Activated CD8-positive, alpha-beta memory T cell treated with anti-CD3 and anti-CD28 coated beads, Interleukin-2, amount 50 U/mL, for 4 hours (primary cell): ENCODE measurements around the gene HDLBP.
"Not testable (repeated sequence)": the region's sequence is repeated elsewhere in the genome, so short reads cannot be mapped to it uniquely, and the experiment has no call there.

Experiments used
- DNase-seq: peaks from one replicate; pipeline ENCODE4 v3.0.0-alpha.2; 2020

HDLBP gene

DNA sequence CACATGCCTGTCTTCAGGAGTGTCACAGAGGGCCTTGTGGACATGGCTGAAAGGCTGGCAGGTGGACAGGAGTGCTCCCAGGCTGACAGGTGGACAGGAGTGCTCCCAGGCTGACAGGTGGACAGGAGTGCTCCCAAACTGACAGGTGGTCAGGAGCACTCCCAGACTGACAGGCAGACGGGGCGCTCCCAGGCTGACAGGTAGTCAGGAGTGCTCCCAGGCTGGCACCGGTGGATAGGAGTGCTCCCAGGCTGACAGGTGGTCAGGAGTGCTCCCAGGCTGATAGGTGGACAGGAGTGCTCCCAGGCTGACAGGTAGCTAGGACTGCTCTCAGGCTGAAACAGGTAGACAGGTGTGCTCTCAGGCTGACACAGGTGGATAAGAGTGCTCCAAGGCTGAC lies 110.4 kb downstream of the HDLBP start:
- no peak for DNase-seq

DNA sequence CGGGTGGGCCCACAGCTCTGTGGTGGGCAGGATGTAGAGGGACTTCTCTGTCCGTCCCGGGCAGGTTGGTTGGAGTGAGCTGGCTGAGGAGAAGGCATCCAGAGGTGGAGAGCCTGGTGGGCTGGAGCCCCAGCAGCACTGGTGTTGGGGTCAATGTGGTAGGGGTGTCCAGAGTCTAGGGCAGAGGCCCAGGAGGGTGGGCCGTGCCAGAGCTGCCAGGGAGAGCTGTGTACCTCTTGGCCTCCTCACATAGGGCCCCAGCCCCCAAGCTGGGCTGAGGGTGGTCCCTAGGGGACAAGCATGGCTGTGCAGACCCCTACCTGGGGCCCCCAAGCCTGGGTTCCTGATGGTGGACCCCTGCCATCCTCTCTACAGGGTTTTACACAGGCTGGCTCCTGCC lies 111.0 kb downstream of the HDLBP start:
- DNase-seq: no peak

DNA sequence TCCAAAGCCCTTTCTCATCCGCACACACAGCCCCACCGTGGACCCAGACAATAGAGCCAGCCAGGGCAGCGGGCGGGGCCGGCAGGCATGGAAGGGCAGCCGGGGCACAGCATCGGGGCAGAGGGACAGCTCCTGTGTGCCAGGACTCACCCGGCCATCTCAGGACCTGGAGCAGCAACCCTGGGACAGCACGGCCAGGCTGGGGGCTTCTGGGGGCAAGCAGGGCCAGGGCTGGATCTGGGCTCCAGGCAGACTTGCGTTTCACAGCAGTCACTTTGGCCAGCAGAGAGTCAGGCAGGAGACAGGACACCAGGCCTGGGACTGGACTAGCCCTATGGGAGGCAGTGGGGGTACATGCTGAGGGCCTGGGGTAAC lies 111.5 kb downstream of the HDLBP start:
- DNase-seq: no peak

DNA sequence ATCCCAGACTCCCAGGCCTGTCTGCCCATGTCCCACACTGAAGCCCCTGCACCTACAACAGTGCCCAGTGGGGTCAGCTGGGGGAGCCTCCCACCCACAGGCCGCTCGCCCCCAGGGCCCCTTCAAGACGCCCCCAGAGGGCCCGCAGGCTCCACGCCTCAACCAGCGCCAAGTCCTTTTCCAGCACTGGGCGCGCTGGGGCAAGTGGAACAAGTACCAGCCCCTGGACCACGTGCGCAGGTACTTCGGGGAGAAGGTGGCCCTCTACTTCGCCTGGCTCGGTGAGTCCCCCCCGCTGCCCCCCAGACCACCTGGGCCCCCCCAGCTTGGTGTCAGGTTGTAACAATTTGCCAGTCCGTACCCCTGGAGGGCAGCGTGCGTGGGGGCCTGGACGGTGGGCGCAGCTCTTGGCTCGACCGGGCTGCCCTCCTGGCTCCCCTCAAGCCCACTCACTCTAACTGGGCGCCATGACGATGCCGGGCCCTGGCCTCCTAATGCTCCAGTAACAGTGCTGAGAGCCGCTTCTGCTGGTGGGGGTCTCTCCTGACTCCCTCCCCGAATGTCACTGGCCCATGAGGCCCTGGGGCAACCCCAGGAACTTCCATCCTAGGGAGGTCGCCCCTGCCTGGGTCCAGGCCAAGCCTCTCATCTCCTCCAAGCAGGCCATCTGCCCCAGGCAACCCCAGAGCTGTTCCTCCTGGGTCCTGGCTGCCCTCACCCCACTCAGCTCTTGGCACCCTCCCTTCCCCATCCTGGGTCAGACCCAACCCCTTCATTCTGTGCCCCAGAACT lies 112.1 kb downstream of the HDLBP start:
- no peak for DNase-seq

DNA sequence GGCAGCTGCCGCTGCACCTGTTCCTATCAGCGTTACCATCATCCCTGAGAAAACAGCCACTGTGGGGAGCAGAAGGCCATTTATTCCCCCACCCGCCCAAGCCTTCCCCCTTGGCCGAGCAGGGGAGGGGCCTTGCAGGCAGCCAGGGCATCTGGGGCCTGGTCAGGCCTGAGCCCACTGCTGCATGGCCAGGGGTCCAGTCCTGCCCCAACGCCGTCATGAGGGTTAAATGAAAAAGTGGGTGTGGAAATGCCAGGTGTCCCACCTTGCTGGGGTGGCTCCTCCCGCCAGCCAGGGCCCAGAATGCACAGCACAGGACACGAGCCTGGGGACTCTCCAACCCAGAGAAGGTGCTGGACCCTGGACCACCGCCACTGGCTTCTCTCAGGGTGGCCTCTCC lies 112.8 kb downstream of the HDLBP start:
- no peak for DNase-seq

DNA sequence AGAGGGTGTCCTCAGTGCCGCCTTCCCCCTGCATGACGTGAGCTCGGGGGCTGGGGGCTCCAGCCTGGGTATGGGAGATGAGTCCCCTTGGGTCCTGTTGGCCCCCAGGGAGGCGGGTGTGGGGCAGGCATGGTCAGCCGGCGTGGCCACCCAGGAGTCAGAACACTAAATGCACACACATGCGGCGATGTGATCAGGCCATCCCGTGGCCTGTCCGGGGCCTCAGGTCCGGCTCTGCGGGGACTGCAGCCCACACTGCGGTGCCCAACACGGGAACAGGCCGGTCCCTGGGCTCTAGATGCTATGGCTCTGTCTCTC lies 113.2 kb downstream of the HDLBP start:
- DNase-seq: no peak

DNA sequence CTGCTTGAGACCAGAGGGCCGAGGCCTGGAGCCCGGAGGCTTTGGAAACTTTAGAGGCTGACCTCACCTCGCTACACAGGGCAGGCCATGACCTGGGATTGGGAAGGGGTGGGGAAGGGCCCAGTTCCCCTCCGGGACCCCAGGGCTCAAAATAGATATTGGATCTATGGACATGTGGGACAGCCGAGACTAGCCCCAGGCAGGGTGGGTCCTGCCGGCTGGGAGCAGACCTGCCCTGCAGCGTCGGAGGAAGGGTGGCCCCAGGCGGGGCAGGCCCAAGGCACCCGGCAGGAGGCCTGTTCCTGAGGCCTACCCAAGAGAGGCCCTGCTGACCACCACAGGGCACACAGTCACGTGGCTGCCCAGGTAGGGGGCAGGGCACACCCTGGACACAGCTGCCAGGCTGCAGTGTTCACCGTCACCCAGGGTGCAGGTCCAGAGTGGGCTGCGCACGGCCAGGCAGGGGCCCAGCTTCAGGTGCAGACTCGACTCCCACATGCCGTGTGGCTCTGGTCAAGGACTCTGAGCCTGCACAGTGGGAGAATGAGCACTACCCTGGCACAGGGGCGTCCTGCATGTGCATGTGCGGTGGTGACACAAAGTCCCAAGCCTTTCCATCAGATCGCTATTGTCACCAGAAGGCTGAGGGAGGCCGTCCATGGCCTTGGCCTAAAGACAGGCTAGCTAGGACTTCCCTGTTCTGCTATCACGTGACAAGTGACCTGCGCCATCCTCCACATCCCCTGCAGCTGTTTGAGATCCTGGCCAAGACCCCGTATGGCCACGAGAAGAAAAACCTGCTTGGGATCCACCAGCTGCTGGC lies 113.8 kb downstream of the HDLBP start:
- DNase-seq: no peak

DNA sequence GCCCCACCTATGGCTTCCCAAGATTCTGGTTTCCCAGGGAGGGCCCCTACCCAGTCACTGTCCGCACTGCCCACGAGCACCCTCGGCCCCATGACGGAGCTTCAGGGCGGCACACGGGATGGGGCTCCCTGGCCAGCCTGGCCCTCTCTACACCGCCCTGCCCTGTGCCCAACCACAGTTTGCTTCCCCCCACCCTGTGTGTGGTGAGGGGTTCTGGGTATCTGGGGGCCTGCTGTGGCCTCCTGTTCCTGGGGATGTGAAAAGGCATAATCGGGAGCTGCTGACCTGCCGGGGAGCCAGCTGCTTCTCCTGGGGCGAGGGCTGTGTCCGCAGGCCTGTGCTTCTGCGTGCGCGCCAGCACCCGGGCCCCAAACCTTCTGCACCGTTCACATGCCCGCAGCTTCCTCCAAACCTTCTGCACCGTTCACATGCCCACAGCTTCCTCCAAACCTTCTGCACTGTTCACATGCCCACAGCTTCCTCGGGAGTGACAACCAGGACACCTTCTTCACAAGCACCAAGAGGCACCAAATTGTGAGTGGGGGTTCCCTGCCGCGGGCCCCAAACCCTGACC lies 114.6 kb downstream of the HDLBP start:
- no peak for DNase-seq

DNA sequence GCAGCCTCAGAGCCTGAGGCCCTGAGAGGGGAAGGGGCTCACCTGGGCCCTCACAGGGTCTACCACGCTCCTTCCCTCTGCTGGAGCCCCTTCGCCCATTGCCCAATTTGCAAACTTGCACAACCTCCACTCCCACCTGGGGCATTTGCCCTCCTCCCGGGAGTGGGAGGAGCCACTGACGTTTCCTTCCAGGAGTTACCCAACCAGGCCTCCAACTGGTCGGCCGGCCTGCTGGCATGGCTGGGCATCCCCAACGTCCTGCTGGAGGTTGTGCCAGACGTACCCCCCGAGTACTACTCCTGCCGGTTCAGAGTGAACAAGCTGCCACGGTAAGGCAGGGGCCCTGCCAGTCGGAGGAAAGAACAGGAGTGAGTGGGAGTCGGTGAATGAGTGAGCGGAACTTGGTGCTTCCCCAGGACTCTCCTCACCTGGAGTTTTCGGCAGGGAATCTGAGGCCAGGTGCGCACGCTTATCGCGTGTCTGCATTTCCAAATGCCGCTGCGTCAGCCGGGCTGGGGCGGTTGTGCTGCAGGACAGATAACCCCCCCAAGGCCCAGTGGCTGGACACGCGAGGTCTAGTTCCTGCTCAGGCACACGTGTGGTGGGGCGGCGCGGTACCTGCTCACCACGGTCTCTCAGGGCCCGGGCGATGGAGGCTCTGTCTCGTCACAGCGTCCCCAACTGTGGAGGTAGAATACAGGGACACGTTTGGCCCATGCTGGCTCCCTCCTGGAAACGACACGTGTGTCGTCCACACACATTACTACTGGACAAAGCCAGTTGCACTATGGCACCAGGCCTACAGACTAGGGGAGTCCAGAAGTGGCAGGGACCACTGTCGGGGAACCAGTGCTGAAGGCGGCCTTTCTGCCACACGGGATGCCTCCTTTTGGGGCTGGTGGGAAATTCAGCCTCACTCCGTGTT lies 115.3 kb downstream of the HDLBP start:
- no peak for DNase-seq

DNA sequence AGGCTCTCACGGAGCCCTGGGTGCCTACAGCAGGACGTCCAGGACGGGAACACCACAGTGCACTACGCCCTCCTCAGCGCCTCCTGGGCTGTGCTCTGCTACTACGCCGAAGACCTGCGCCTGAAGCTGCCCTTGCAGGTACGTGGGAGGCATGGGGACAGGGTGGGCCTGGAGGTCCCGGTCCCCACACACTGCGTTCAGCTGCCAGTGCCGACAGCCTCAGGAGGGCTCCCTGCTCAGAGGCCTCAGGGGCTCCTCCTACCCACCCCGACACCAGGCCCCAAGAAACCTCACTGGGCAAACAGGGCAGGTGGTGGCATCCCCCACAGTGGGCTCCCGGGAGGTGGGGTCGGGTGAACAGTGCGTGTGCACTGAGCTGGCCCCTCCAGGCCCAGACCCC lies 116.2 kb downstream of the HDLBP start:
- DNase-seq: no peak

DNA sequence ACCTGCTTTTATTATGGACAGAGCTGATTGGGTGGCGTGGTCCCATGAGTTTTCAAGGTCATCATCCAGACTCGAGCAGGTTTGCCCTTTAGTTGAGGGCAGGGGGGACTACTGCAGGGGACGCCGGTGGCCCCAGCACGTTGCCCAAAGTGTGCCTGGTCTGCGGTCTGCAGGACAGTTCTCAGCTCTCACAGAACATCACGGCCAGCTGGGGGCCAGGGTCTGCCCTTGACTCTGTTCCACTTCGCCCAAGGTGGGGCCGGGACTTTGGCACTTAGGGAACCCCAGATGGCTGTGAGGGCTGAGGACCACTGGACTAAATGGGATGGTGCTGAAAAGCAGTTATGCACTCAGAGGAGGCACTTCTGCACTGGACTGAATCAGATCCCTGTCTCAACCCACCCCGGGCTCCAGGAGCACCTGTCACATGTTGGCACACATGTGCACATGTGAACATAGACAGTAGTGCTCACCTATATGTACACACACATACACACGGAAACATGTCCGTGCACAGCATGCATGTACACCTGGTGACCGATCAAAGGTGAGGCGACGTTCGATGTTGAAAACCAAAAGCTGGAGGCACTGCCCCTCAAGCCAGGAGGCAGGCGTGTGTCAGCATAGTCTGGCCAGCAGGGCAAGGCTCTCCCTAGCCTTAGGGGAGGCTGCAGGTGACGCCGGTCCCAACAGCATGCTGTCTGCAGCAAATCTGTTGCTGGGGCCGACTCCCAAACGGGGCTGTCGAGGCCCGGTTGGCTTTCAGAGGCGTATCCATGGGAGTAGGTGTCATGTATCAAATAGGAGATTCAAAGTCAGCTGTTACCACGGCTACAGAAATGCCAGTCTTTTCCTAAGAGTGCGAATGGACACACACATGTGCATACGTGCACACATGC lies 116.8 kb downstream of the HDLBP start:
- no peak for DNase-seq

DNA sequence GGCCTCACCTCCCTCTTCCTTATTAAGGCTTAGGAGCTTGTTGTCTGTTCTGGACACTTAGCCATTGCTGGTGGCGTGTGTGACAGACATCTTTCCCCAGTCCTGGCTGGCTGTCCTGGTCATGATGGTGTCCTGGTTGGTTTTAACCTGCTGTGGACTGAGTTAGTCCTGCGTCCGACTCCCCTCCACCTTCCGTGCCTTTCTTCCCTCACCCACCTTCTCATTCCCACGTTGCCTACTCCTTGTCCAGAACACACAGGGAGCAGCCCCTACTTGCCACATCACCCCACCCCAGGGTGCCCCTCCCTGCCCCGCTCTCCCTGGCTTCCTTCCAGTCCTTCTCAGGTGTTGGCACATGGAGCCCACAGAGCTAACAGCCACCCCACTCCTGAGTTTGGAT lies 117.5 kb downstream of the HDLBP start:
- no peak for DNase-seq

DNA sequence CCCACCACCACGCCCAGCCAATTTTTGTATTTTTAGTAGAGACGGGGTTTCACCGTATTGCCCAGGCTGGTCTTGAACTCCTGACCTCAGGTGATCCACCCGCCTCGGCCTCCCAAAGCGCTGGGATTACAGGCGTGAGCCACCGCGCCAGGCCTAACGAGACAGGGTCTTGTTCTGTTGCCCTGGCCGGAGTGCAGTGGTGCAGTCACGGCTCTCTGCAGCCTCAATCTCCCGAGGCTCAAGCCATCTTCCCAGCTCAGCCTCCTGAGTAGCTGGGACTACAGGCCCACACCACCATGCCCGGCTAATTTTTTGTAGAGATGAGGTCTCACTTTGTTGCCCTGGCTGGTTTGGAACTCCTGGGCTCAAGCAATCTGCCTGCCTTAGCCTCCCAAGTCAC lies 118.2 kb downstream of the HDLBP start:
- DNase-seq: not testable (repeated sequence)

DNA sequence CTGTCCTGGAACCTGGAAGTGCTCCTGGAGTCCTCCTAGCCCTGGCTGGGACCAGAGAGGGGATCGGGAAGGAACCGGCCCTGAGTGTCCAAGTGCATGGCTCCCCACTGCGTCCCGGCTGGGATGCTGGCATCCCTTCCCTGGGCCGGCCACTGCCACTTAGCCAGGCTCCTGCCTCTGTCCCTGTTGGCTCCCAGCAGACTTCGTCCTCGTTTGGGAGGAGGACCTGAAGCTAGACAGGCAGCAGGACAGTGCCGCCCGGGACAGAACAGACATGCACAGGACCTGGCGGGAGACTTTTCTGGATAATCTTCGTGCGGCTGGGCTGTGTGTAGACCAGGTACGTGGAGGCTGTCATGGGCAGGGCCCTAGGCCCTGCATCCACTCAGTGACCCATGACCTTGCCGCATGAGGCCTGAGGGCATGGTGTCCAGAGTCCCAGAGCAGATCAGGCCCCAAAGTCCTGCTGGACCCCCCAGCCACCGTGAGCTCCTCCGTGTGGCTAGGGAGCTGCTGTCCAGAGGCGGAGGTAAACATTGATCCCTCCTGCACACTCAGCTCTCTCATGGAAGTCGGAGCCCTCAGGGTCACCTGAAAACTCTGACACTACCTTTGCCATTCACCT lies 119.9 kb downstream of the HDLBP start:
- DNase-seq: no peak

DNA sequence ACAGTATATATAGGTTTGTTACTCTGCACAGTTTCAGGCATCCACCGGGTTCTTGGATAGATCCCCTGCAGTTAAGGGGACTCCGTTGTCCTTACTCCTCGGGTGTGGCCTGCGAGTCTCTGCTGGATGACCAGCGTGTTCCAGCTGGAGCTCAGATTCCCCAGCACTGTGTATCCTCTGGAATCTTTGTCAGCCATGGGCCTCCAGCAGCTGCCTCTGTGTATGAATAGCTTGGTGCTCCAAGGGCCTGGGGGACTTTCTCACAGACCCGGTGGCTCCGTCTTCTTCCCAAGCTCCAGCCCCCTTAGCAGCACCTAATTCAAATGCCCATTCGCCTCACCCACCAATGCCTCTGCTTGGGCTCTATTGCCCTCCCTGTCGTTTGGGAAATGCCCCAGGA lies 120.7 kb downstream of the HDLBP start:
- no peak for DNase-seq

DNA sequence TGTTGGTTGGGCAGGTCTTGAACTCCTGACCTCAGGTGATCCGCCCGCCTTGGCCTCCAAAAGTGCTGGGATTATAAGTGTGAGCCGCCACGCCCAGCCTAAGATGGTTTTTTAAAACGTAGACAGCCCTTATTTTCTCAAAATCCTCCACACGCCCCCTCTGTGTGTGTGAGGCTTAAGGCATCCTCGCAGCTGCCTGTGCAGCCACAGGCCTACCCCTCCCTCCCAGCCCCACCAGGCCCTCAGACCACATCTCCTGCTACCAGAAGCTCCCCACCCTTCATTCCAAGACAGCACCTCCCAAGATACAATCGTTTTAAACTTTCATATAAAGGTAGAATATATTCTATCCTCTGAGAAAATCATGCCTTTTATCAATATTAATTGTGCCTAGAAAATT lies 122.2 kb downstream of the HDLBP start:
- DNase-seq: no peak

DNA sequence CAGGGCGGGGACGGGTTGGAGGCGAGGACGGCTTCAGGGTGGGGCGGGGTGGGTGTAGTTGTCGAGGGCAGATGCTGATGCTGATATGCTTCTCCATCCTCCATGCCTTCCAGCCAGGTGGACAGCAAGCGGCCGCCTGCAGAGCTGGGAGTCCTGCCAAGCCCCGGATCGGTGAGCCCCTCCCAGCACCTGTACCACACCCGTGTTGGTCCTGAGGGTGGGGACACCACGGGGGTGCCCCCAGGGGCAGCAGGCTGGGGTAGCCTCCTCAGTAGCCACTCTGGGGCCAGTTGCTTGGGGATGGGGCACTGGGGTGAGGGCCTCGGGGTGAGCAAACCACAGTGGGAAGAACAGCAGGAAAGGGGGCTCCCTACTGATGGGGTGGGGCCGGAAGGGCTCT lies 124.4 kb downstream of the HDLBP start:
- no peak for DNase-seq

DNA sequence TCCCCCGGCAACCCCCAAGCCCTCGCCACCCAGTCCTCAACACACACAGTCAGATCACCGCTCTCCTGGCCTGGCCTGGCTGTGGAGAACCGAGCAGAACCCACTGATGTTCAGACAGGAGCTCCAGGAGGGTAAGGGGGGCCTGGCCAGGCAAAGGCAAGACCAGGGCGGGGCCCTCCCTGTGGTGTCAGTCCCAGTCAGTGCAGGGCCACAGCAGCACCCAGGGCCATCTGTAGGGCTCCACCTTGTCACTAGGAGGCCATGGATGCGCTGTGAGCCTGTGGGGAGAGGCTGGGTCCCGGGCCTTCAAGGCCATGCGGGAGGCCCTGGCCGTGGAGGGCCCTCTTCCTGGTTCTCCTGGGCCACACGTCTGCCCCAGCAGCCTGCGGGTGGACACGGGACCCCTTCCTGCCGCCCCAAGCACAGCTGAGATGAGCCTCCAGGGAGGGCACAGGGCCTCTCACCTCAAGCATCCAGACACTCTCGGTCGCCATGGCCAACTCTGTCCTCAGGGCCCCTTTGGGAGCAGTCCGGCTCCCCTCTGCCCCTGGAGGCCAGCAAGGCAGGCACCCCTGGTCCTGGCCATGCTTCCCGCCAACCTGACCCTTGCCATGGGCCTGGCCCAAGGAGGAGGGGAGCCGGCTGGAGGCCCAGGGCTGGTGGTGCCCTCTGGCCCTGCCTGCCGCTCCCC lies 125.0 kb downstream of the HDLBP start:
- no peak for DNase-seq

DNA sequence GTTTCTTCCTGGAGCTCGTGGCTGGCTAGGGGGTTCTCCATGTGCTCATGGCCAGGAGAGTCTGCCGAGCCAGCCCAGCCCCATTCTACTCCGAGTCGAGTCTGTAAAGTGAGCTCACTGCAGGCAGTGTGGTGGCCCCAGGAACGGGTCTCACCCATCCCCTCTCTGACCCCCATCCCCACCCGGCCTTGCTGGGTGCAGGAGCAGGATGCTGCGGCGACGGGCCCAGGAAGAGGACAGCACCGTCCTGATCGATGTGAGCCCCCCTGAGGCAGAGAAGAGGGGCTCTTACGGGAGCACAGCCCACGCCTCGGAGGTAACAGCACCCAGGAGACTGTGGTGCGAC lies 125.6 kb downstream of the HDLBP start:
- no peak for DNase-seq

DNA sequence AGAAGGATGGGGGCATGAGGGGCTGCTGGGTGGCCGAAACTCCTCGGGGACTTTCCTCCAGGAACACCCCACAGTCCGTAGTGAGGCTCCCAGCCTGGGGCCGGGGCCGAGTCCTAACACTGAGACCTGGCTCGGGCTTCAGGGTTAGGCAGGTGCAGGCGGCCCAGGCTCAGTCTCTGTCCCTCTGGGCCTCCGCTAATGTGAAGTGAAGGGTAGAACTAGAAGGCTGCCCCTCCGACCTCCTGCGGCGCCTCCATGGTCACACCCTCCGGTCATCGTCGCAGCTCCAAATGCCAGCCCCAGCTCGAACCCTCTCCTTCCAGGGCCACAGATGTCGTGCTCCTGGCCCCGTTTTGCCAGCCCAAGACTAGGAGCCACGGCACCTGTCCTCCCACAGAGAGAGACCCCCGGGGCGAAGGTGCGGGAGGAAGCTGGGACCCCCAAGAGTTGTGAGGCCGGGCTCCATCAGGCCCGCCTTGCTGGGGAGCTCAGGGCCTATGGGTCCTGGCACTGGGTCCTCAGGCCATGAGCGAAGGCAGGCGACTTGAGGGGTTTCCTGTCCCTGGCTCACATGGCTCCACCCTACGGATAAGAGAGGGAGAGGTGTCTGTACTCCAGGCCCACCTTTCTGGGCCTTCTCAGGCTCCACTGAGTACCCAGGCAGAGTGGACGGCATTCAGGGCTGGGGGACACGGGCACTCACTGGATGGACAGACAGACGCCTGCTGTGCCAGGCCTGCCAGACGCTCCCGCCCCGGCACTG lies 126.2 kb downstream of the HDLBP start:
- DNase-seq: no peak
